Caco-2 (cell line): Measurements from ENCODE around the gene GPR21. TPM values are rescaled to one million over a fixed set of nuclear protein-coding genes. Genes with fewer than 3 reads are reported as not detected.

Source experiments
- BruUV-seq: library from RNA; stranded (reverse); fragments of 400-500 nt; replicated peaks from 2 replicates; lab custom pipeline; 2021; lab: Mats Ljungman, UMichigan
- CTCF ChIA-PET: fragments of 300-600 bp; sonication (Branson Sonifier 250); formaldehyde crosslinking; loops from one replicate; lab custom pipeline; 2022; ENCODE audit warnings: antibody characterized with exemption; lab: Charles Lee
- POLR2A ChIA-PET: fragments of 300-600 bp; sonication (Branson Sonifier 250); formaldehyde crosslinking; loops from one replicate; lab custom pipeline; 2022; ENCODE audit warnings: antibody characterized with exemption; lab: Charles Lee
- DNase-seq, 2 experiments: peaks; one replicate each; pipeline versions ENCODE4 v3.0.0 to v3.0.0-alpha.2; 2020 to 2022
- H3K27me3 ChIP-seq: replicated peaks from 2 replicates; pipeline ENCODE4 v1.6.0; 2011; ENCODE audit warnings: low read length; ENCODE audit not compliant: control insufficient read depth, insufficient read depth
- H3K36me3 ChIP-seq: 2 replicates; pipeline ENCODE4 v1.5.1; 2011; ENCODE audit warnings: low read length; ENCODE audit not compliant: control insufficient read depth, insufficient read depth
- H3K4me1 ChIP-seq: fragments of 250-450 bp; sonication (Bioruptor Pico); 2 replicates; pipeline ENCODE4 v1.5.1; 2020; ENCODE audit warnings: mild to moderate bottlenecking
- H3K4me3 ChIP-seq: 2 replicates; pipeline ENCODE4 v1.5.1; 2011; ENCODE audit warnings: low read depth, mild to moderate bottlenecking, control low read depth, low read length
- H3K9me3 ChIP-seq: fragments of 250-450 bp; sonication (Bioruptor Pico); 2 replicates; pipeline ENCODE4 v1.5.1; 2020; ENCODE audit warnings: mild to moderate bottlenecking, moderate library complexity
- H3K27ac Mint-ChIP-seq: one replicate; pipeline ENCODE4 v1.8.0; 2022; ENCODE audit warnings: mixed read lengths; ENCODE audit not compliant: unreplicated experiment
- H3K27me3 Mint-ChIP-seq: one replicate; pipeline ENCODE4 v1.8.0; 2022; ENCODE audit warnings: mixed read lengths; ENCODE audit not compliant: insufficient read depth, unreplicated experiment
- H3K36me3 Mint-ChIP-seq: one replicate; pipeline ENCODE4 v1.8.0; 2022; ENCODE audit warnings: mild to moderate bottlenecking, mixed read lengths; ENCODE audit not compliant: insufficient read depth, unreplicated experiment
- H3K4me1 Mint-ChIP-seq: one replicate; pipeline ENCODE4 v1.8.0; 2022; ENCODE audit warnings: low read depth, mixed read lengths; ENCODE audit not compliant: unreplicated experiment
- H3K4me3 Mint-ChIP-seq: one replicate; pipeline ENCODE4 v1.8.0; 2022; ENCODE audit warnings: mild to moderate bottlenecking, moderate library complexity, mixed read lengths; ENCODE audit not compliant: unreplicated experiment
- H3K9me3 Mint-ChIP-seq: one replicate; pipeline ENCODE4 v1.8.0; 2022; ENCODE audit warnings: mixed read lengths; ENCODE audit not compliant: unreplicated experiment
- CTCF ChIP-seq, 2 experiments: fragments of 200-600 bp in 1 of 2; IDR thresholded peaks; 1 replicate in 1 of 2; 2 replicates in 1 of 2; pipeline versions ENCODE4 v1.5.1 to v1.8.0; 2011 to 2022; ENCODE audit warnings: antibody characterized with exemption in 1 of 2, control low read depth in 1 of 2, inconsistent platforms in 1 of 2, low read depth in 1 of 2, low read length in 1 of 2, mild to moderate bottlenecking in 1 of 2, moderate library complexity in 1 of 2; ENCODE audit not compliant: insufficient read depth in 1 of 2, severe bottlenecking in 1 of 2, unreplicated experiment in 1 of 2
- intact Hi-C: fragments of 100-400 bp; cut with micrococcal nuclease; formaldehyde crosslinking; loops from one replicate; pipeline ENCODE4 v1.10.0; 2022; ENCODE audit not compliant: unreplicated experiment
- total RNA-seq: library from RNA; stranded (reverse); gene quantifications from 2 replicates; pipeline ENCODE4 v1.2.3, GENCODE V29; 2022

GPR21 gene
- total RNA-seq, 1 experiment from 2014 or later: 2.0 TPM

- Histone ChIP-seq H3K4me3 (no peak overlapping the region), H3K9me3 (no peaks in the 10 kb centered on the region), H3K36me3 (no peaks in the 10 kb centered on the region), H3K27me3 (no peaks in the 10 kb centered on the region), H3K4me1 (no peaks in the 10 kb centered on the region)
- intact Hi-C loops: no loop called here
- no peaks in the 10 kb centered on the region for H3K27me3 Mint-ChIP-seq
- H3K4me3 Mint-ChIP-seq: no peak overlapping the region
- ChIA-PET CTCF (no interaction called here), POLR2A (no interaction called here)
- H3K36me3 Mint-ChIP-seq: peaks cover 31% of the 10 kb centered on the region
- no peaks in the 10 kb centered on the region for H3K9me3 Mint-ChIP-seq
- no peak overlapping the region for H3K27ac Mint-ChIP-seq
- TF ChIP-seq CTCF (IDR thresholded peaks at IDR 0.05; ENCODE audit: insufficient read depth in 1 of 2, low read depth in 1 of 2, low read length in 1 of 2, severe bottlenecking in 1 of 2, unreplicated experiment in 1 of 2): no peak
- peaks cover 7% of the 10 kb centered on the region for H3K4me1 Mint-ChIP-seq
- no TSS peak for BruUV-seq
- DNase-seq: no peak
These were observed 7.3 kb downstream of the GPR21 start for GRCh38 chr9:123040801-123041200.

GRCh38 chr9:123041489-123041888, 8.0 kb downstream of the GPR21 start:
- H3K4me3 ChIP-seq: no peak overlapping the region
- H3K27ac Mint-ChIP-seq: no peak overlapping the region
- POLR2A ChIA-PET: no interaction called here
- no peak overlapping the region for H3K4me3 Mint-ChIP-seq
- H3K36me3 Mint-ChIP-seq: peaks cover 29% of the 10 kb centered on the region
- intact Hi-C loops: no loop called here
- no peaks in the 10 kb centered on the region for H3K27me3 ChIP-seq
- CTCF ChIA-PET: no interaction called here
- H3K9me3 ChIP-seq: no peaks in the 10 kb centered on the region
- H3K9me3 Mint-ChIP-seq: no peaks in the 10 kb centered on the region
- H3K4me1 ChIP-seq: peaks cover 6% of the 10 kb centered on the region; the same call in 1 of the 2 replicates
- H3K4me1 Mint-ChIP-seq: peaks cover 7% of the 10 kb centered on the region
- TF ChIP-seq CTCF (IDR thresholded peaks at IDR 0.05; ENCODE audit: insufficient read depth in 1 of 2, low read depth in 1 of 2, low read length in 1 of 2, severe bottlenecking in 1 of 2, unreplicated experiment in 1 of 2): no peak
- no peak for DNase-seq
- BruUV-seq: no TSS peak
- no peaks in the 10 kb centered on the region for H3K36me3 ChIP-seq
- H3K27me3 Mint-ChIP-seq: no peaks in the 10 kb centered on the region

GRCh38 chr9:123043081-123043939, 9.8 kb downstream of the GPR21 start:
- Mint-ChIP-seq H3K9me3 (no peaks in the 10 kb centered on the region), H3K4me1 (peaks cover 7% of the 10 kb centered on the region), H3K27me3 (no peaks in the 10 kb centered on the region), H3K4me3 (no peak overlapping the region), H3K27ac (no peak overlapping the region), H3K36me3 (peaks cover 23% of the 10 kb centered on the region)
- intact Hi-C loops: no loop called here
- no TSS peak for BruUV-seq
- no peak for TF ChIP-seq CTCF (IDR thresholded peaks at IDR 0.05; ENCODE audit: insufficient read depth in 1 of 2, low read depth in 1 of 2, low read length in 1 of 2, severe bottlenecking in 1 of 2, unreplicated experiment in 1 of 2)
- H3K27me3 ChIP-seq: no peaks in the 10 kb centered on the region
- POLR2A ChIA-PET: no interaction called here
- peaks cover 11% of the 10 kb centered on the region; the same call in 1 of the 2 replicates for H3K4me1 ChIP-seq
- H3K36me3 ChIP-seq: no peaks in the 10 kb centered on the region
- H3K9me3 ChIP-seq: no peaks in the 10 kb centered on the region
- CTCF ChIA-PET: no interaction called here
- H3K4me3 ChIP-seq: no peak overlapping the region
- no peak for DNase-seq
